ENCODE data around the gene NHSL2. TPM values are rescaled to one million over a fixed set of nuclear protein-coding genes. Genes with fewer than 3 reads are reported as not detected.

Gene NHSL2
- total RNA-seq, 1 donor from 2014 or later, result 4.0 TPM

GRCh38 chrX:71923516-71923915, 12.9 kb downstream of the NHSL2 start:
- Mint-ChIP-seq H3K27me3 (ENCODE audit: insufficient read depth, low read depth) (peaks cover 5% of the 10 kb centered on the region), H3K9me3 (peaks cover 2% of the 10 kb centered on the region)

GRCh38 chrX:71927040-71927439, 16.4 kb downstream of the NHSL2 start:
- H3K27ac Mint-ChIP-seq, result no peak overlapping the region
- H3K9me3 ChIP-seq (ENCODE audit: low read depth), result peaks cover 7% of the 10 kb centered on the region

More at GRCh38 chrX:71923516-71923915, 12.9 kb downstream of the NHSL2 start:
- H2AFZ ChIP-seq (replicated peaks), result no peak overlapping the region
- no peak overlapping the region for H3K27ac ChIP-seq
- no peaks in the 10 kb centered on the region for H3K9me3 ChIP-seq (ENCODE audit: low read depth)
- no peaks in the 10 kb centered on the region for H3K36me3 ChIP-seq
- H3K4me2 ChIP-seq, result no peak overlapping the region
- no peaks in the 10 kb centered on the region for H3K27me3 ChIP-seq
- H3K27ac Mint-ChIP-seq, result no peak overlapping the region
- no peak for DNase-seq (ENCODE audit: low spot score)
- peaks cover 4% of the 10 kb centered on the region for H3K4me1 ChIP-seq
- H4K20me1 ChIP-seq (ENCODE audit: low read depth), result peaks cover 4% of the 10 kb centered on the region
- no peak overlapping the region for H3K4me3 ChIP-seq
- H3K4me1 Mint-ChIP-seq, result peaks cover 8% of the 10 kb centered on the region
- H3K4me3 Mint-ChIP-seq, result no peak overlapping the region
- no peaks in the 10 kb centered on the region for H3F3A ChIP-seq (ENCODE audit: low read depth)
- no peaks in the 10 kb centered on the region for H3K79me2 ChIP-seq (ENCODE audit: low read depth)
- no peak for TF ChIP-seq EZH2 (IDR thresholded peaks at IDR 0.05)
- no peak for TF ChIP-seq CTCF (IDR thresholded peaks at IDR 0.05)
- no peak for TF ChIP-seq EZH2phosphoT487 (IDR thresholded peaks at IDR 0.05)
- H3K9ac ChIP-seq, result no peak overlapping the region
- H3K36me3 Mint-ChIP-seq, result no peaks in the 10 kb centered on the region

GRCh38 chrX:71928856-71929255, 18.2 kb downstream of the NHSL2 start:
- Histone ChIP-seq H4K20me1 (ENCODE audit: low read depth) (no peaks in the 10 kb centered on the region), H3K27me3 (no peaks in the 10 kb centered on the region), H3K4me1 (no peaks in the 10 kb centered on the region), H3K9ac (no peak overlapping the region), H3K4me2 (no peak overlapping the region), H3F3A (ENCODE audit: low read depth) (no peaks in the 10 kb centered on the region), H3K9me3 (ENCODE audit: low read depth) (peaks cover 7% of the 10 kb centered on the region), H3K79me2 (ENCODE audit: low read depth) (peaks cover 6% of the 10 kb centered on the region), H3K36me3 (no peaks in the 10 kb centered on the region), H3K27ac (no peak overlapping the region), H3K4me3 (no peak overlapping the region), H2AFZ (replicated peaks) (no peak overlapping the region)
- TF ChIP-seq CTCF (IDR thresholded peaks at IDR 0.05) (no peak), EZH2phosphoT487 (IDR thresholded peaks at IDR 0.05) (no peak), EZH2 (IDR thresholded peaks at IDR 0.05) (no peak)
- Mint-ChIP-seq H3K9me3 (peaks cover 11% of the 10 kb centered on the region), H3K36me3 (no peaks in the 10 kb centered on the region), H3K4me3 (no peak overlapping the region), H3K4me1 (no peaks in the 10 kb centered on the region), H3K27me3 (ENCODE audit: insufficient read depth, low read depth) (peaks cover 5% of the 10 kb centered on the region), H3K27ac (no peak overlapping the region)
- DNase-seq (ENCODE audit: low spot score), result no peak

More at GRCh38 chrX:71927040-71927439, 16.4 kb downstream of the NHSL2 start:
- no peak overlapping the region for H3K4me2 ChIP-seq
- no peak overlapping the region for H3K9ac ChIP-seq
- H3K27me3 Mint-ChIP-seq (ENCODE audit: insufficient read depth, low read depth), result peaks cover 5% of the 10 kb centered on the region
- DNase-seq (ENCODE audit: low spot score), result no peak
- TF ChIP-seq CTCF (IDR thresholded peaks at IDR 0.05) (no peak), EZH2 (IDR thresholded peaks at IDR 0.05) (no peak), EZH2phosphoT487 (IDR thresholded peaks at IDR 0.05) (no peak)
- no peak overlapping the region for H3K4me3 Mint-ChIP-seq
- no peaks in the 10 kb centered on the region for H3F3A ChIP-seq (ENCODE audit: low read depth)
- peaks cover 9% of the 10 kb centered on the region for H3K9me3 Mint-ChIP-seq
- H2AFZ ChIP-seq (replicated peaks), result no peak overlapping the region
- H3K4me1 Mint-ChIP-seq, result no peaks in the 10 kb centered on the region
- no peak overlapping the region for H3K4me3 ChIP-seq
- no peaks in the 10 kb centered on the region for H4K20me1 ChIP-seq (ENCODE audit: low read depth)
- no peaks in the 10 kb centered on the region for H3K4me1 ChIP-seq
- no peaks in the 10 kb centered on the region for H3K36me3 Mint-ChIP-seq
- peaks cover 6% of the 10 kb centered on the region for H3K79me2 ChIP-seq (ENCODE audit: low read depth)
- no peak overlapping the region for H3K27ac ChIP-seq
- H3K27me3 ChIP-seq, result no peaks in the 10 kb centered on the region
- H3K36me3 ChIP-seq, result no peaks in the 10 kb centered on the region
